PC-9 (cell line): ENCODE measurements around the gene ATAD3A. TPM values are rescaled to one million over a fixed set of nuclear protein-coding genes. Genes with fewer than 3 reads are reported as not detected.
"Not testable (repeated sequence)": the region's sequence is repeated elsewhere in the genome, so short reads cannot be mapped to it uniquely, and the experiment has no call there.

Experiments
- BruUV-seq: library from RNA; stranded (reverse); fragments of 400-500 nt; replicated peaks from 2 replicates; lab custom pipeline; 2021; lab: Mats Ljungman, UMichigan
- CTCF ChIA-PET: fragments of 300-600 bp; sonication (Branson Sonifier 250); formaldehyde crosslinking; loops from one replicate; lab custom pipeline; 2022; ENCODE audit warnings: antibody characterized with exemption; lab: Charles Lee
- POLR2A ChIA-PET: fragments of 300-600 bp; sonication (Branson Sonifier 250); formaldehyde crosslinking; loops from one replicate; lab custom pipeline; 2022; ENCODE audit warnings: antibody characterized with exemption; ENCODE audit not compliant: unreplicated experiment; lab: Charles Lee
- DNase-seq, 2 experiments: peaks; one replicate each; pipeline versions ENCODE4 v3.0.0 to v3.0.0-alpha.2; 2015 to 2022; ENCODE audit warnings: mixed read lengths in 1 of 2
- H2AFZ ChIP-seq: fragments of 200-600 bp; sonication (generic); 2 replicates; pipeline ENCODE4 v1.8.1; 2017; ENCODE audit warnings: antibody characterized with exemption
- H3F3A ChIP-seq: fragments of 200-600 bp; sonication (generic); 2 replicates; pipeline ENCODE4 v1.8.1; 2017; ENCODE audit warnings: antibody characterized with exemption, mild to moderate bottlenecking, low read depth; ENCODE audit not compliant: insufficient read depth
- H3K27ac ChIP-seq: fragments of 200-600 bp; sonication (generic); 2 replicates; pipeline ENCODE4 v1.6.1; 2016; ENCODE audit warnings: mixed run types
- H3K27me3 ChIP-seq: fragments of 200-600 bp; sonication (generic); 2 replicates; pipeline ENCODE4 v1.6.1; 2016; ENCODE audit warnings: low read depth, mixed run types; ENCODE audit not compliant: insufficient read depth
- H3K36me3 ChIP-seq: fragments of 200-600 bp; sonication (generic); 2 replicates; pipeline ENCODE4 v1.6.1; 2016; ENCODE audit warnings: low read depth, mixed run types
- H3K4me1 ChIP-seq: fragments of 200-600 bp; sonication (generic); replicated peaks from 2 replicates; pipeline ENCODE4 v1.6.1; 2016; ENCODE audit warnings: mixed run types; ENCODE audit not compliant: insufficient read depth
- H3K4me2 ChIP-seq: fragments of 200-600 bp; sonication (generic); 2 replicates; pipeline ENCODE4 v1.6.1; 2017; ENCODE audit warnings: mixed run types
- H3K4me3 ChIP-seq: fragments of 200-600 bp; sonication (generic); 2 replicates; pipeline ENCODE4 v1.6.1; 2016; ENCODE audit warnings: mixed run types
- H3K79me2 ChIP-seq: fragments of 200-600 bp; sonication (generic); 2 replicates; pipeline ENCODE4 v1.6.1; 2017; ENCODE audit warnings: low read depth, mixed run types
- H3K9me2 ChIP-seq: fragments of 200-600 bp; sonication (generic); 2 replicates; pipeline ENCODE4 v1.8.1; 2017; ENCODE audit warnings: mild to moderate bottlenecking; ENCODE audit not compliant: insufficient read depth
- H3K9me3 ChIP-seq: fragments of 200-600 bp; sonication (generic); 2 replicates; pipeline ENCODE4 v1.8.1; 2016; ENCODE audit warnings: low read depth; ENCODE audit not compliant: insufficient read depth
- H4K20me1 ChIP-seq: fragments of 200-600 bp; sonication (generic); 2 replicates; pipeline ENCODE4 v1.8.1; 2017; ENCODE audit not compliant: insufficient read depth
- CTCF ChIP-seq: fragments of 200-600 bp; sonication (generic); conservative IDR thresholded peaks from 2 replicates; pipeline ENCODE4 v1.6.1; 2017; ENCODE audit warnings: mixed run types, antibody characterized with exemption, mild to moderate bottlenecking, moderate library complexity
- EZH2 ChIP-seq: fragments of 200-600 bp; sonication (generic); IDR thresholded peaks from 2 replicates; pipeline ENCODE4 v1.8.0; 2017; ENCODE audit warnings: antibody characterized with exemption, low read depth
- intact Hi-C: fragments of 100-400 bp; cut with micrococcal nuclease; formaldehyde crosslinking; loops from one replicate; pipeline ENCODE4 v1.10.0; 2022; ENCODE audit not compliant: unreplicated experiment
- total RNA-seq: library from RNA; stranded (reverse); gene quantifications from 2 replicates; pipeline ENCODE4 v1.2.3, GENCODE V29; 2021

ATAD3A gene
- total RNA-seq, 1 experiment from 2014 or later, result 43.6 TPM

- ChIA-PET CTCF (no interaction called here), POLR2A (interaction anchor here (0.5 kb wide), 1 partner anchor 744 kb away, joined by 6 read pairs; no protein-coding TSS in a partner anchor)
- Histone ChIP-seq H4K20me1 (peaks cover 35% of the 10 kb centered on the region), H3K9me2 (no peaks in the 10 kb centered on the region), H3K27ac (no peak overlapping the region), H3K4me1 (no peaks in the 10 kb centered on the region), H3K79me2 (peaks cover 17% of the 10 kb centered on the region), H3K9me3 (no peaks in the 10 kb centered on the region), H3K4me2 (no peak overlapping the region), H3K27me3 (no peaks in the 10 kb centered on the region), H3K36me3 (0 out of 2 replicates have a peak, but pooled peaks cover 3% of the 10 kb centered on the region), H3F3A (peaks cover 25% of the 10 kb centered on the region; the same call in 1 of the 2 replicates), H2AFZ (no peak overlapping the region), H3K4me3 (no peak overlapping the region)
- no TSS peak for BruUV-seq
- DNase-seq, result no peak
- intact Hi-C loops, result no loop called here
- TF ChIP-seq CTCF (no peak), EZH2 (no peak)
These were observed 44.5 kb downstream of the ATAD3A start for GRCh38 chr1:1556505-1556904.

DNA sequence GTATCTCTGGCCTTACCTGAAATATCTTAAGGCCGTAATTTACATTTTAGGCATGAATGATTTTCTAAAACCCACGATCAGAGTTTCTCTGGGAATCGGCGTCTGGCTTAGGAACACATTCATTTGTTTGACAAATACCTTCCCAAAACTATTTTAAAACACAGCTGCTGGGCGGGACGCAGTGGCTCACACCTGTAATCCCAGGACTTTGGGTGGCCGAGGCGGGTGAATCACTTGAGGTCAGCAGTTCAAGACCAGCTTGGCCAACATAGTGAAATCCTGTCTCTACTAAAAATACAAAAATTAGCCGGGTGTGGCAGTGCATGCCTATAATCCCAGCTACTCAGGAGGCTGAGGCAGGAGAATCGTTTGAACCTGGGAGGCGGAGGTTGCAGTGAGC, 45.0 kb downstream of the ATAD3A start:
- Histone ChIP-seq H3K79me2 (peaks cover 17% of the 10 kb centered on the region), H4K20me1 (peaks cover 35% of the 10 kb centered on the region), H3F3A (peaks cover 25% of the 10 kb centered on the region; the same call in 1 of the 2 replicates)
- DNase-seq, BruUV-seq, H3K27ac ChIP-seq, H3K9me3 ChIP-seq, H3K27me3 ChIP-seq, H3K36me3 ChIP-seq, H3K4me1 ChIP-seq, H3K4me2 ChIP-seq, H3K4me3 ChIP-seq, CTCF ChIA-PET, intact Hi-C loops, H3K9me2 ChIP-seq, POLR2A ChIA-PET, H2AFZ ChIP-seq: not testable (repeated sequence)

GRCh38 chr1:1557688-1558087, 45.7 kb downstream of the ATAD3A start:
- H3K4me2 ChIP-seq, BruUV-seq, H3K4me1 ChIP-seq, DNase-seq, POLR2A ChIA-PET, H3K9me2 ChIP-seq, H3K27ac ChIP-seq, H3K27me3 ChIP-seq, H2AFZ ChIP-seq, H3K36me3 ChIP-seq, H3K4me3 ChIP-seq, intact Hi-C loops, CTCF ChIA-PET, H3K9me3 ChIP-seq: not testable (repeated sequence)
- Histone ChIP-seq H4K20me1 (peaks cover 35% of the 10 kb centered on the region), H3F3A (peaks cover 23% of the 10 kb centered on the region; the same call in 1 of the 2 replicates), H3K79me2 (peaks cover 18% of the 10 kb centered on the region)

DNA sequence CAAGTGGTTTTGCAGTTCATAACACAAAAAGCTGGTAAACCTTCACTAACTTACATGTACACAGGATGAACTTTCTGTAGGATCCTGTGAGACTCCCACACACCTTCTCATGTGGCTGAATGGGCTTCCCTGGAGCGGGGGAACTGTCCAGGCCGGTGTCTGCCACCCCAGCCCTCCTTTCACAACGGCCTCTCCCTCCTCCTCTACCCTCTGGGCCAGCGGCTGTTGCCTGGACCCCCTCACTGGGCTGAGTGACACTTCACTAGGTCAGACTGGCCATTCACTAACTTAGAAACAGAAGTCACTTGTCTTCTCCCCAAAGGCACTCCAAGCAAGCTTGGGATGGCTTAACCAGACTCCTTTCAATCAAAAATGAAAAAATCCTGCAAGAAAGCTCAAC, 46.6 kb downstream of the ATAD3A start:
- Histone ChIP-seq H3K27ac (no peak overlapping the region), H3K4me3 (no peak overlapping the region), H2AFZ (no peak overlapping the region), H4K20me1 (peaks cover 42% of the 10 kb centered on the region), H3K36me3 (0 out of 2 replicates have a peak, but pooled peaks cover 5% of the 10 kb centered on the region), H3K4me2 (no peak overlapping the region), H3K9me2 (no peaks in the 10 kb centered on the region), H3K79me2 (peaks cover 19% of the 10 kb centered on the region), H3K4me1 (no peaks in the 10 kb centered on the region), H3K27me3 (no peaks in the 10 kb centered on the region), H3K9me3 (no peaks in the 10 kb centered on the region), H3F3A (peaks cover 17% of the 10 kb centered on the region; the same call in 1 of the 2 replicates)
- POLR2A ChIA-PET, result no interaction called here
- intact Hi-C loops, result no loop called here
- no peak for DNase-seq
- BruUV-seq, result no TSS peak
- CTCF ChIA-PET, result no interaction called here
- TF ChIP-seq EZH2 (no peak), CTCF (no peak)
